PC-9 (cell line): ENCODE measurements around the gene TECTB. TPM values are rescaled to one million over a fixed set of nuclear protein-coding genes. Genes with fewer than 3 reads are reported as not detected.

Experiments
- BruUV-seq: library from RNA; stranded (reverse); fragments of 400-500 nt; replicated peaks from 2 replicates; lab custom pipeline; 2021; lab: Mats Ljungman, UMichigan
- CTCF ChIA-PET: fragments of 300-600 bp; sonication (Branson Sonifier 250); formaldehyde crosslinking; loops from one replicate; lab custom pipeline; 2022; ENCODE audit warnings: antibody characterized with exemption; lab: Charles Lee
- POLR2A ChIA-PET: fragments of 300-600 bp; sonication (Branson Sonifier 250); formaldehyde crosslinking; loops from one replicate; lab custom pipeline; 2022; ENCODE audit warnings: antibody characterized with exemption; ENCODE audit not compliant: unreplicated experiment; lab: Charles Lee
- DNase-seq, 2 experiments: peaks; one replicate each; pipeline versions ENCODE4 v3.0.0 to v3.0.0-alpha.2; 2015 to 2022; ENCODE audit warnings: mixed read lengths in 1 of 2
- H2AFZ ChIP-seq: fragments of 200-600 bp; sonication (generic); 2 replicates; pipeline ENCODE4 v1.8.1; 2017; ENCODE audit warnings: antibody characterized with exemption
- H3F3A ChIP-seq: fragments of 200-600 bp; sonication (generic); 2 replicates; pipeline ENCODE4 v1.8.1; 2017; ENCODE audit warnings: antibody characterized with exemption, mild to moderate bottlenecking, low read depth; ENCODE audit not compliant: insufficient read depth
- H3K27ac ChIP-seq: fragments of 200-600 bp; sonication (generic); 2 replicates; pipeline ENCODE4 v1.6.1; 2016; ENCODE audit warnings: mixed run types
- H3K27me3 ChIP-seq: fragments of 200-600 bp; sonication (generic); 2 replicates; pipeline ENCODE4 v1.6.1; 2016; ENCODE audit warnings: low read depth, mixed run types; ENCODE audit not compliant: insufficient read depth
- H3K36me3 ChIP-seq: fragments of 200-600 bp; sonication (generic); 2 replicates; pipeline ENCODE4 v1.6.1; 2016; ENCODE audit warnings: low read depth, mixed run types
- H3K4me1 ChIP-seq: fragments of 200-600 bp; sonication (generic); replicated peaks from 2 replicates; pipeline ENCODE4 v1.6.1; 2016; ENCODE audit warnings: mixed run types; ENCODE audit not compliant: insufficient read depth
- H3K4me2 ChIP-seq: fragments of 200-600 bp; sonication (generic); 2 replicates; pipeline ENCODE4 v1.6.1; 2017; ENCODE audit warnings: mixed run types
- H3K4me3 ChIP-seq: fragments of 200-600 bp; sonication (generic); 2 replicates; pipeline ENCODE4 v1.6.1; 2016; ENCODE audit warnings: mixed run types
- H3K79me2 ChIP-seq: fragments of 200-600 bp; sonication (generic); 2 replicates; pipeline ENCODE4 v1.6.1; 2017; ENCODE audit warnings: low read depth, mixed run types
- H3K9me2 ChIP-seq: fragments of 200-600 bp; sonication (generic); 2 replicates; pipeline ENCODE4 v1.8.1; 2017; ENCODE audit warnings: mild to moderate bottlenecking; ENCODE audit not compliant: insufficient read depth
- H3K9me3 ChIP-seq: fragments of 200-600 bp; sonication (generic); 2 replicates; pipeline ENCODE4 v1.8.1; 2016; ENCODE audit warnings: low read depth; ENCODE audit not compliant: insufficient read depth
- H4K20me1 ChIP-seq: fragments of 200-600 bp; sonication (generic); 2 replicates; pipeline ENCODE4 v1.8.1; 2017; ENCODE audit not compliant: insufficient read depth
- CTCF ChIP-seq: fragments of 200-600 bp; sonication (generic); conservative IDR thresholded peaks from 2 replicates; pipeline ENCODE4 v1.6.1; 2017; ENCODE audit warnings: mixed run types, antibody characterized with exemption, mild to moderate bottlenecking, moderate library complexity
- EZH2 ChIP-seq: fragments of 200-600 bp; sonication (generic); IDR thresholded peaks from 2 replicates; pipeline ENCODE4 v1.8.0; 2017; ENCODE audit warnings: antibody characterized with exemption, low read depth
- intact Hi-C: fragments of 100-400 bp; cut with micrococcal nuclease; formaldehyde crosslinking; loops from one replicate; pipeline ENCODE4 v1.10.0; 2022; ENCODE audit not compliant: unreplicated experiment
- total RNA-seq: library from RNA; stranded (reverse); gene quantifications from 2 replicates; pipeline ENCODE4 v1.2.3, GENCODE V29; 2021

TECTB gene
- total RNA-seq, 1 experiment from 2014 or later, result not detected

GRCh38 chr10:112330607-112331160 lies 47.5 kb downstream of the TECTB start:
- Histone ChIP-seq H3K9me3 (no peaks in the 10 kb centered on the region), H4K20me1 (no peaks in the 10 kb centered on the region), H2AFZ (no peak overlapping the region), H3K4me1 (no peaks in the 10 kb centered on the region), H3K27me3 (no peaks in the 10 kb centered on the region), H3K4me3 (no peak overlapping the region), H3K4me2 (no peak overlapping the region), H3K79me2 (no peaks in the 10 kb centered on the region), H3K9me2 (no peaks in the 10 kb centered on the region), H3K27ac (no peak overlapping the region), H3K36me3 (no peaks in the 10 kb centered on the region), H3F3A (no peaks in the 10 kb centered on the region)
- DNase-seq, result no peak
- ChIA-PET CTCF (no interaction called here), POLR2A (no interaction called here)
- BruUV-seq, result no TSS peak
- TF ChIP-seq EZH2, result no peak
- no peak for TF ChIP-seq CTCF
- intact Hi-C loops, result no loop called here

- no peak overlapping the region for H3K4me3 ChIP-seq
- no peak overlapping the region for H3K4me2 ChIP-seq
- intact Hi-C loops, result no loop called here
- no peaks in the 10 kb centered on the region for H3K79me2 ChIP-seq
- no peaks in the 10 kb centered on the region for H3K27me3 ChIP-seq
- no peak overlapping the region for H3K27ac ChIP-seq
- H3K9me2 ChIP-seq, result no peaks in the 10 kb centered on the region
- DNase-seq, result no peak
- TF ChIP-seq CTCF (no peak), EZH2 (no peak)
- ChIA-PET CTCF (no interaction called here), POLR2A (no interaction called here)
- H2AFZ ChIP-seq, result no peak overlapping the region
- H3F3A ChIP-seq, result no peaks in the 10 kb centered on the region
- no peaks in the 10 kb centered on the region for H3K9me3 ChIP-seq
- BruUV-seq, result no TSS peak
- H3K36me3 ChIP-seq, result no peaks in the 10 kb centered on the region
- H4K20me1 ChIP-seq, result no peaks in the 10 kb centered on the region
- no peaks in the 10 kb centered on the region for H3K4me1 ChIP-seq
Measured at GRCh38 chr10:112332022-112332421, 48.8 kb downstream of the TECTB start.

GRCh38 chr10:112332509-112333228 lies 49.5 kb downstream of the TECTB start:
- no peak for TF ChIP-seq EZH2
- TF ChIP-seq CTCF, result no peak
- Histone ChIP-seq H3F3A (no peaks in the 10 kb centered on the region), H3K4me1 (no peaks in the 10 kb centered on the region), H3K27me3 (no peaks in the 10 kb centered on the region), H2AFZ (no peak overlapping the region), H3K9me2 (no peaks in the 10 kb centered on the region), H3K79me2 (no peaks in the 10 kb centered on the region), H3K36me3 (no peaks in the 10 kb centered on the region), H3K4me3 (no peak overlapping the region), H4K20me1 (no peaks in the 10 kb centered on the region), H3K27ac (no peak overlapping the region), H3K4me2 (no peak overlapping the region), H3K9me3 (no peaks in the 10 kb centered on the region)
- intact Hi-C loops, result no loop called here
- ChIA-PET POLR2A (interaction anchor here (0.5 kb wide), 1 partner anchor 50 kb away, joined by 7 read pairs; no protein-coding TSS in a partner anchor), CTCF (no interaction called here)
- DNase-seq, result no peak
- BruUV-seq, result no TSS peak
